Measurements from ENCODE around the gene UNC119B.
A peak's percentile ranks its signal among the peaks of the same experiment; 100 is the strongest.

DNA sequence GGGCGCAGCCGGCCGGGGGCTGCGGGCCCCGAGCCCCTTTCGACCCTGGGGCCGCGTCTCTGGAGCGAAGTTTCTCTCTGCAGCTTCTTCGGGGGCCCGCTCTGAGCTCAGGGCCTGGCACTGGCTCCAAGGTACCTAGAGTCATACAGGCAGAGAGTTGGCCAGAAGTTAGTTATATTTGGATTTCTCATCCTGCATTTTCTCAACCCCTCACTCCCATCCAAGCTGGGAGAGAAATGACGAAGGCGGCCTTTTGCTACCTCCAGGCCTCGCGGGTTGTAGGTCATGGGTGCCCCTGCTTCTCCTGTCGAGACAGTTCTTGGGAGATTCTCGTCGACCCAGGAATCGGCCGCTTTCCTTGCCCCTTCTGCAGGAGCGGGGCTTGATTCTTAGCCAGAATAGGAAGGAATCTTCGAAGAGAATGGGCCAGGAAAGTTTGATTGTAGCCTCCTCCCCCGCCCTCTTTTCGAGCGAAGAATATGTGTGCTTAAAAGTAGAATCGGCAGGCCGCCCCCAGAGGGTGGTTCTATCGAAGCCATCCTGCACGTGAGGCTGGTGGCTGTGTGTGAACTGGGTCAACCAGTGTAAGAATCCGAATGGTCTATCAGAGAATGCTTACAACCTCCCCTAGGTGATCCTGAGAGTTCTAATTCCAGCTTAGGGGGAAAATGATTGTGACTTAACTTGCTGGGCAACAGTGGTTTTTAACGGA is 22.5 kb upstream of the UNC119B start:
- TF ChIP-seq, protein P1, sequence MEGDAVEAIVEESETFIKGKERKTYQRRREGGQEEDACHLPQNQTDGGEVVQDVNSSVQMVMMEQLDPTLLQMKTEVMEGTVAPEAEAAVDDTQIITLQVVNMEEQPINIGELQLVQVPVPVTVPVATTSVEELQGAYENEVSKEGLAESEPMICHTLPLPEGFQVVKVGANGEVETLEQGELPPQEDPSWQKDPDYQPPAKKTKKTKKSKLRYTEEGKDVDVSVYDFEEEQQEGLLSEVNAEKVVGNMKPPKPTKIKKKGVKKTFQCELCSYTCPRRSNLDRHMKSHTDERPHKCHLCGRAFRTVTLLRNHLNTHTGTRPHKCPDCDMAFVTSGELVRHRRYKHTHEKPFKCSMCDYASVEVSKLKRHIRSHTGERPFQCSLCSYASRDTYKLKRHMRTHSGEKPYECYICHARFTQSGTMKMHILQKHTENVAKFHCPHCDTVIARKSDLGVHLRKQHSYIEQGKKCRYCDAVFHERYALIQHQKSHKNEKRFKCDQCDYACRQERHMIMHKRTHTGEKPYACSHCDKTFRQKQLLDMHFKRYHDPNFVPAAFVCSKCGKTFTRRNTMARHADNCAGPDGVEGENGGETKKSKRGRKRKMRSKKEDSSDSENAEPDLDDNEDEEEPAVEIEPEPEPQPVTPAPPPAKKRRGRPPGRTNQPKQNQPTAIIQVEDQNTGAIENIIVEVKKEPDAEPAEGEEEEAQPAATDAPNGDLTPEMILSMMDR (conservative IDR thresholded peaks at IDR 0.05; ENCODE audit: low read depth, low read length) = no peak
- no peak for TF ChIP-seq POLR2A (IDR thresholded peaks at IDR 0.05; ENCODE audit: low read depth, low read length)
- peak; percentile 92 for TF ChIP-seq BHLHE40 (IDR thresholded peaks at IDR 0.05; ENCODE audit: low read depth, low read length)
- no peak for TF ChIP-seq NFE2L2 (IDR thresholded peaks at IDR 0.05; ENCODE audit: low read depth, low read length)
- TF ChIP-seq RFX5 (IDR thresholded peaks at IDR 0.05; ENCODE audit: low read depth, low read length) = no peak
- no peak for TF ChIP-seq MAZ (IDR thresholded peaks at IDR 0.05; ENCODE audit: borderline replicate concordance, low read depth, low read length)
- TF ChIP-seq SMC3 (IDR thresholded peaks at IDR 0.05; ENCODE audit: low read depth, low read length) = no peak

All from IMR-90 (cell line).